B cell (primary cell): ENCODE results near the gene PDE6B. TPM values are rescaled to one million over a fixed set of nuclear protein-coding genes. Genes with fewer than 3 reads are reported as not detected.

Source experiments
- ATAC-seq: fragments of 200-7000 bp; cut with Tn5 transposase; one replicate; pipeline ENCODE4 v1.10.0; 2021; ENCODE audit warnings: low read depth, mild to moderate bottlenecking, moderate number of reproducible peaks, moderate library complexity
- CTCF ChIA-PET: fragments of 350-600 bp; sonication (Branson Sonifier 250); formaldehyde crosslinking; loops from one replicate; lab custom pipeline; 2021; ENCODE audit warnings: antibody characterized with exemption, inconsistent platforms; lab: Charles Lee
- POLR2A ChIA-PET: fragments of 350-600 bp; sonication (Branson Sonifier 250); formaldehyde crosslinking; loops from one replicate; lab custom pipeline; 2021; ENCODE audit warnings: antibody characterized with exemption; lab: Charles Lee
- DNase-seq: peaks from one replicate; pipeline ENCODE4 v3.0.0; 2013
- H2AFZ ChIP-seq: 2 replicates; pipeline ENCODE4 v1.6.1; 2012; ENCODE audit warnings: mild to moderate bottlenecking, low read depth, low read length; ENCODE audit not compliant: insufficient read depth, poor library complexity, severe bottlenecking
- H3K27ac ChIP-seq, 2 donors: 1 replicate in 1 of 2; 2 replicates in 1 of 2; pipeline ENCODE4 v1.5.1; 2012 to 2013; ENCODE audit warnings: low read length in 2 of 2, mild to moderate bottlenecking in 2 of 2, moderate library complexity in 1 of 2
- H3K27me3 ChIP-seq, 4 experiments: fragments of 200-600 bp in 1 of 4; sonication (generic) in 1 of 4; replicated peaks in 1 of 4; 1 replicate in 2 of 4; 2 replicates in 2 of 4; pipeline versions ENCODE4 v1.6.1 to v1.7.0; 2013 to 2016; ENCODE audit warnings: low read length in 3 of 4, mild to moderate bottlenecking in 2 of 4, mixed read lengths in 1 of 4, moderate library complexity in 1 of 4; ENCODE audit not compliant: insufficient read depth in 4 of 4, control insufficient read depth in 3 of 4; ENCODE audit errors: control extremely low read depth in 1 of 4
- H3K36me3 ChIP-seq, 2 experiments: replicated peaks in 1 of 2; 1 replicate in 1 of 2; 2 replicates in 1 of 2; pipeline versions ENCODE4 v1.6.1 to v1.7.1; 2013; ENCODE audit warnings: low read length in 1 of 2; ENCODE audit not compliant: insufficient read depth in 2 of 2, control insufficient read depth in 1 of 2; ENCODE audit errors: control extremely low read depth in 1 of 2, extremely low read depth in 1 of 2
- H3K4me1 ChIP-seq, 2 donors: fragments of 200-600 bp in 1 of 2; sonication (generic) in 1 of 2; 1 replicate in 1 of 2; 2 replicates in 1 of 2; pipeline versions ENCODE4 v1.5.1 to v1.6.1; 2013 to 2017; ENCODE audit warnings: low read length in 2 of 2; ENCODE audit not compliant: control insufficient read depth in 2 of 2, insufficient read depth in 2 of 2
- H3K4me2 ChIP-seq: replicated peaks from 2 replicates; pipeline ENCODE3; 2012; ENCODE audit warnings: mild to moderate bottlenecking, low read depth, low read length; ENCODE audit not compliant: poor library complexity, severe bottlenecking
- H3K4me3 ChIP-seq, 5 experiments: fragments of 200-600 bp in 1 of 5; sonication (generic) in 1 of 5; 1 replicate in 3 of 5; 2 replicates in 2 of 5; pipeline versions ENCODE4 v1.5.1 to v1.7.0; 2011 to 2016; ENCODE audit warnings: low read length in 4 of 5, mild to moderate bottlenecking in 4 of 5, low read depth in 2 of 5, control low read depth in 1 of 5, moderate library complexity in 1 of 5; ENCODE audit not compliant: insufficient read depth in 1 of 5; ENCODE audit errors: control extremely low read depth in 1 of 5, extremely low read depth in 1 of 5
- H3K79me2 ChIP-seq: fragments of 200-600 bp; sonication (generic); one replicate; pipeline ENCODE4 v1.6.0; 2016; ENCODE audit warnings: low read length; ENCODE audit not compliant: control insufficient read depth, insufficient read depth
- H3K9ac ChIP-seq: fragments of 200-600 bp; sonication (generic); 2 replicates; pipeline ENCODE4 v1.6.1; 2017; ENCODE audit warnings: mild to moderate bottlenecking, low read length, moderate library complexity
- H3K9me3 ChIP-seq, 3 donors: one replicate each; pipeline versions ENCODE4 v1.6.1 to v1.7.1; 2013; ENCODE audit warnings: low read length in 2 of 3; ENCODE audit not compliant: control insufficient read depth in 2 of 3, insufficient read depth in 1 of 3; ENCODE audit errors: control extremely low read depth in 1 of 3
- H4K20me1 ChIP-seq: 2 replicates; pipeline ENCODE4 v1.6.0; 2012; ENCODE audit warnings: mild to moderate bottlenecking, low read length; ENCODE audit not compliant: insufficient read depth, control insufficient read depth, poor library complexity, severe bottlenecking
- H3K27ac Mint-ChIP-seq: one replicate; pipeline ENCODE4 v1.8.0; 2021; ENCODE audit warnings: mixed read lengths
- H3K27me3 Mint-ChIP-seq: one replicate; pipeline ENCODE4 v1.8.0; 2021; ENCODE audit warnings: mixed read lengths
- H3K4me1 Mint-ChIP-seq: one replicate; pipeline ENCODE4 v1.8.0; 2021; ENCODE audit warnings: mixed read lengths
- H3K4me3 Mint-ChIP-seq: one replicate; pipeline ENCODE4 v1.8.0; 2021; ENCODE audit warnings: mixed read lengths
- H3K9me3 Mint-ChIP-seq: one replicate; pipeline ENCODE4 v1.8.0; 2022; ENCODE audit warnings: mixed read lengths; ENCODE audit not compliant: insufficient read depth
- CTCF ChIP-seq: fragments of 200-600 bp; IDR thresholded peaks from one replicate; pipeline ENCODE4 v1.8.0; 2022; ENCODE audit warnings: antibody characterized with exemption, mild to moderate bottlenecking
- EZH2 ChIP-seq: IDR thresholded peaks from 2 replicates; pipeline ENCODE4 v1.6.1; 2012; ENCODE audit warnings: borderline replicate concordance, low read depth, mild to moderate bottlenecking, moderate library complexity, low read length; ENCODE audit not compliant: insufficient read depth, poor library complexity, severe bottlenecking
- WGBS: methylation state at CpG from one replicate; pipeline ENCODE4 v1.1.5; 2013; ENCODE audit warnings: missing lambda C conversion rate; ENCODE audit not compliant: insufficient coverage; 5-methylcytosine and 5-hydroxymethylcytosine counted together
- intact Hi-C: fragments of 100-400 bp; cut with micrococcal nuclease; formaldehyde crosslinking; loops from one replicate; pipeline ENCODE4 v1.10.0; 2022
- polyA plus RNA-seq: library from polyadenylated mRNA; depleted of rRNA; stranded (reverse); fragments of >200 nt; gene quantifications from 2 replicates; pipeline ENCODE4 v1.2.3, GENCODE V29; 2012
- total RNA-seq, 2 donors: library from RNA; stranded (reverse); fragments of 120-200 nt in 1 of 2; gene quantifications; 1 replicate in 1 of 2; 2 replicates in 1 of 2; pipeline versions ENCODE4 v1.2.3 to v1.2.4, GENCODE V29; 2013 to 2022

Gene PDE6B
- total and polyA plus RNA-seq, 2 donors (not counting 1 experiment from before 2014, with no cell fraction given), result 20.0 to 25.2 TPM

- Mint-ChIP-seq H3K27me3 (peaks cover 16% of the 10 kb centered on the region), H3K9me3 (no peaks in the 10 kb centered on the region), H3K4me3 (no peak overlapping the region), H3K27ac (no peak overlapping the region), H3K4me1 (no peaks in the 10 kb centered on the region)
- 86% methylated on average over 18 of the region's 28 CpGs for WGBS
- DNase-seq (no peak), ATAC-seq (no peak)
- no peak overlapping the region for H2AFZ ChIP-seq
- CTCF ChIA-PET, result no interaction called here
- peaks cover 0 to 8% (median 1%) of the 10 kb centered on the region in 4 experiments for H3K27me3 ChIP-seq
- no peaks in the 10 kb centered on the region for H3K36me3 ChIP-seq
- TF ChIP-seq CTCF (no peak), EZH2 (no peak)
- no peak overlapping the region for H3K4me3 ChIP-seq
- no peaks in the 10 kb centered on the region for H4K20me1 ChIP-seq
- POLR2A ChIA-PET, result no interaction called here
- peaks cover 0 to 29% (median 0%) of the 10 kb centered on the region in 3 donors for H3K9me3 ChIP-seq
- H3K27ac ChIP-seq, result no peak overlapping the region
- no peaks in the 10 kb centered on the region for H3K79me2 ChIP-seq
- H3K9ac ChIP-seq, result no peak overlapping the region
- intact Hi-C loops, result no loop called here
- H3K4me1 ChIP-seq, result no peaks in the 10 kb centered on the region
- H3K4me2 ChIP-seq, result no peak overlapping the region
Measured at GRCh38 chr4:648579-649292, 23.4 kb downstream of the PDE6B start.

DNA sequence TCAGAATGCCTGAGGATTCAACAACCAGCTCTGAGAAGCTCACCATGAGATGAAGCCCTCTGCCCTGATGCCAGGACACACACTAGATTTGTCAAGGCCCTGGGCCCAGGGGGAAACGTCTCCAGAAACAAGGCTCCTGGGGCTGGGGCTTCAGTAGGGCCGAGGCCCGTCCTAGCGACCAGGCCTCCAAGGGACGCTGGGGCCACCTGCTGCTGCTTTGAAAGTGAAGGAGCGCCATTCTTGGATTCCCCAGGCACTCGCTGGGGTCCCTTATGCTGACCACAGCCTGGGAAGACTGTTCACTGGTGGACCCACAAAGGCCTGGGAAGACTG is 23.9 kb downstream of the PDE6B start:
- DNase-seq, result no peak
- intact Hi-C loops, result no loop called here
- Histone ChIP-seq H3K27ac (no peak overlapping the region), H4K20me1 (no peaks in the 10 kb centered on the region), H2AFZ (no peak overlapping the region), H3K9me3 (peaks cover 0 to 25% (median 0%) of the 10 kb centered on the region in 3 donors), H3K36me3 (no peaks in the 10 kb centered on the region), H3K27me3 (peaks cover 0 to 8% (median 1%) of the 10 kb centered on the region in 4 experiments), H3K79me2 (no peaks in the 10 kb centered on the region), H3K9ac (no peak overlapping the region), H3K4me3 (no peak overlapping the region), H3K4me1 (no peaks in the 10 kb centered on the region), H3K4me2 (no peak overlapping the region)
- no peaks in the 10 kb centered on the region for H3K9me3 Mint-ChIP-seq
- H3K4me1 Mint-ChIP-seq, result no peaks in the 10 kb centered on the region
- peaks cover 16% of the 10 kb centered on the region for H3K27me3 Mint-ChIP-seq
- no peak overlapping the region for H3K4me3 Mint-ChIP-seq
- ChIA-PET CTCF (no interaction called here), POLR2A (no interaction called here)
- no peak overlapping the region for H3K27ac Mint-ChIP-seq
- no peak for ATAC-seq
- no peak for TF ChIP-seq EZH2
- TF ChIP-seq CTCF, result no peak
- 92% methylated on average over 7 of the region's 7 CpGs for whole genome bisulfite sequencing
